AG10803 (cell line): ENCODE data around the gene FBXL17.

Experiments
- DNase-seq: peaks from one replicate; pipeline ENCODE4 v3.0.0; 2010; ENCODE audit warnings: low read depth
- H3K4me3 ChIP-seq: 2 replicates; pipeline ENCODE4 v1.5.1; 2011; ENCODE audit warnings: mild to moderate bottlenecking, low read length, control low read depth
- TF ChIP-seq, protein P1 (sequence below): conservative IDR thresholded peaks from 2 replicates; pipeline ENCODE4 v1.5.1; 2011; ENCODE audit warnings: mild to moderate bottlenecking, low read length, control low read depth, inconsistent platforms

FBXL17 gene

DNA sequence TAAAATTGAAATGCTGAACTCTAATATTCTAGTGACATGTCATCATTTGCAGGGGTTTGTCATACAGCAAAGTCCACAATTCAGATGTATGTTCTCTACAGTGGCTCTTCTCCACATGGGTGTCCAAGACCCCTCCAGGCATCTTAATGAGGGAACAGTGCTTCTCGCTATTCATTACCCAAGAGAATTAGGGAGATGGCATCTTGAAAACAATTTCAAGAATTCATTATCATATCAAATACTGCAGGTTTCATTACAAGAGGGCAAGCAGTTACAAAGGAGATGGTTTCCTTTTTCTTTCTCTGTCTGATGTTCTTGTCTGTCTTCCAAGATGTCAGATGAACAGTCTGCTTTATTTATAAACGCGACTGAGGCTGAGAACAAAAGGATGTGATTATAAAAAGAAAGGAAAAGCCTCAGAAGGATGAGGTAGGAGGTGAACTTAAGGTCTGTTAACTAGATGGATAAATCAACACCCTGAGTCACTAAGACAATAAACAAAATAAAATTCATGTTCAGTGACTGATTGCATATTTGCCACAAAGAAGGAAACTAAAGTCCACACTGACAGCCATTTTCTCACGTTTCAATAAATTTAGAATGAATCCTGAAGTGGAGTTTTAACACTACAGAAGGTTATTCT lies 384.4 kb downstream of the FBXL17 start:
- peak; percentile 13 for DNase-seq
- no peak overlapping the region for H3K4me3 ChIP-seq
- TF ChIP-seq, protein P1, sequence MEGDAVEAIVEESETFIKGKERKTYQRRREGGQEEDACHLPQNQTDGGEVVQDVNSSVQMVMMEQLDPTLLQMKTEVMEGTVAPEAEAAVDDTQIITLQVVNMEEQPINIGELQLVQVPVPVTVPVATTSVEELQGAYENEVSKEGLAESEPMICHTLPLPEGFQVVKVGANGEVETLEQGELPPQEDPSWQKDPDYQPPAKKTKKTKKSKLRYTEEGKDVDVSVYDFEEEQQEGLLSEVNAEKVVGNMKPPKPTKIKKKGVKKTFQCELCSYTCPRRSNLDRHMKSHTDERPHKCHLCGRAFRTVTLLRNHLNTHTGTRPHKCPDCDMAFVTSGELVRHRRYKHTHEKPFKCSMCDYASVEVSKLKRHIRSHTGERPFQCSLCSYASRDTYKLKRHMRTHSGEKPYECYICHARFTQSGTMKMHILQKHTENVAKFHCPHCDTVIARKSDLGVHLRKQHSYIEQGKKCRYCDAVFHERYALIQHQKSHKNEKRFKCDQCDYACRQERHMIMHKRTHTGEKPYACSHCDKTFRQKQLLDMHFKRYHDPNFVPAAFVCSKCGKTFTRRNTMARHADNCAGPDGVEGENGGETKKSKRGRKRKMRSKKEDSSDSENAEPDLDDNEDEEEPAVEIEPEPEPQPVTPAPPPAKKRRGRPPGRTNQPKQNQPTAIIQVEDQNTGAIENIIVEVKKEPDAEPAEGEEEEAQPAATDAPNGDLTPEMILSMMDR: no peak

DNA sequence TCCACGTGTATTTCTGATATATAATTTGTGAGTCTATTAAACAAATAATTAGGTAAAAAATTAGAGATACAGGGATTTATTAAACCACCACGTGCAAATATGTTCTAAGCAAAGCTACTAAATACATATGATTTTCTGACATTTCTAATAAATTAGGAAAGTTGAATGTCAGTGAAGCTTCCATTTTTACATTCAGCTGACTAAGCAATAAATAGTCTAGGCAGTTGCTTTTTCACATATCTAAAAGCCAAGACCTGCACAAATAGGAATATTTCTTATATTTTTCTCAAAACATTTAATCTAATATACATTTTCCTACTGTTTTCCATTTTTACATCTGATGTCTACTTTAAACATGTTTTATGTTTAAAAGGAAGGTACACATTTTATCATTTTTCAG lies 388.6 kb downstream of the FBXL17 start:
- no peak overlapping the region for H3K4me3 ChIP-seq
- TF ChIP-seq, protein P1: no peak

GRCh38 chr5:107990881-107991810 lies 390.8 kb downstream of the FBXL17 start:
- no peak overlapping the region for H3K4me3 ChIP-seq
- DNase-seq: no peak
- TF ChIP-seq, protein P1: no peak

More for the DNA sequence above, 388.6 kb downstream of the FBXL17 start:
- no peak for DNase-seq

GRCh38 chr5:107985144-107985543 lies 396.8 kb downstream of the FBXL17 start:
- TF ChIP-seq, protein P1: no peak
- DNase-seq: peak; percentile 1
- no peak overlapping the region for H3K4me3 ChIP-seq

DNA sequence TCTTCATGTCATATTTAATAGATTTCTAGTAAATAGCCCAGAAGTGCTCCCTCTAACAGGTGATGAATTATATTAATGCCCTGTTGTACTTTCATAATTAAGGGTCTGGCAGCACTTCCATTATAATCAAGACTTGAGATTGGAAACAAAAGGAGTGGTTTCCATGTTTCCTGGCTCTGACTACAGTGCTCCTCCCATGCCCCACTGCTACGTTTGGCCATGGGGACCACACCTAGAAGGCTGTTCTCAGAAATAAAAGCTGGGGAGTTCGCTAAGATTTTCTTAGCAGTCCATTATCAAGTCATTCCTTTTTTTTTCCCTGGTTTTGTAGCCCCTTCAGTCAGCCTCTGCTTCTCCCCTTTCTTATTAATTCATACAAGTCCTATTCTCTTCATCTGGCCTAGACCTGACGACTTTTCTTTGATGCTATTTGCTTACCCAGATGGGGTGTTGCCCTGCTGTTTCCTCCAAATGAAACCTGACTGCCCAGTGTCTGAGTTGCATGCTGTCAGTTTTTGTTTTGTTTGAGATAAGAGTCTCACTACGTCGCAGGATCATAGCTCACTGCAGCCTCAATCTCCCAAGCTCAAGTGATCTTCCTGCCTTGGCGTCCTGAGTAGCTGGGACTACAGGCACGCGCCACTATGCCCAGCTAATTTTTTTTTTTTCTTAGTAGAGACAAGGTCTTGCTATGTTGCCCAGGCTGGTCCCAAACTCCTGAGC lies 399.0 kb downstream of the FBXL17 start:
- H3K4me3 ChIP-seq: no peak overlapping the region
- DNase-seq: no peak
- TF ChIP-seq, protein P1: no peak

DNA sequence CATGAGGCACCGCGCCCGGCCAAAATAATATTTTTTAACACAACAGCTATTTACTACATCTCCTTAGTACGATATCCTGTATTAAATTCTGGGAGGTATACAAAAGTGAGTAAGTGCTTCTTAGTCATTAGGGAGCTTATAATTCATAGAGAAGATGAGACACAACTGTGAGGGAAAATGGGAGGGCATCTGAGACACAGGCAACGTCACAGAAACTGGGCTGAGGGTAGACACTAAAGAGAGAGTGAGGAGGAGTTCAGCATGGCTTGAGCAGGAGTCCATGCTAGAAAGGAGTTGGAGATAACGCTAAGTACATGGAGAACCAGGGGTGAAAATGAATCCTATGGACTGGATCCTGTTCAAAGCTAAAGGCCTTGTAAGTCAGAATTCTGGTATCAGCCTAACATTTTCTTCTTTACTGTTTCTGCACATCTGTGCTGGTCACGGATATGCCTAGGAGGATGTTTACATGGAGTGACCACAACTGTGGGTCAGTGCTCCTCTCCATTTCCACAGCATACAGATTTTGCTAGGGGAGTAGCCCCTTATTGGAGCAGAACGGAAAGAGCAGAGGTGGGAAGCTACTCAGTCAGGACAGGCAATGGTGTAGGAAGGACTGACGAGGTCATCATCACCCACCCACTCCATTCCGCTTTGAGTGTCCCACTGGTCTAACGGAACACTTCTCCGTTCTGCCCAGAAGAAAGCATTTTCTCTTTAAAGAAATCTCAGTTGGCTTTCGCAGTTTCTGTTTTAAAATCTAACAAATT lies 400.8 kb downstream of the FBXL17 start:
- no peak for DNase-seq
- TF ChIP-seq, protein P1: no peak
- no peak overlapping the region for H3K4me3 ChIP-seq
